GM20431 (cell line): Measurements from ENCODE around the gene TLDC2.

ENCODE experiments used
- in situ Hi-C: fragments of 300-500 bp; cut with MseI, MboI; formaldehyde crosslinking; loops from one replicate; pipeline ENCODE4 v1.15.0; 2020; ENCODE audit warnings: low sequenced_read_pairs; ENCODE audit not compliant: unreplicated experiment

TLDC2 gene

DNA sequence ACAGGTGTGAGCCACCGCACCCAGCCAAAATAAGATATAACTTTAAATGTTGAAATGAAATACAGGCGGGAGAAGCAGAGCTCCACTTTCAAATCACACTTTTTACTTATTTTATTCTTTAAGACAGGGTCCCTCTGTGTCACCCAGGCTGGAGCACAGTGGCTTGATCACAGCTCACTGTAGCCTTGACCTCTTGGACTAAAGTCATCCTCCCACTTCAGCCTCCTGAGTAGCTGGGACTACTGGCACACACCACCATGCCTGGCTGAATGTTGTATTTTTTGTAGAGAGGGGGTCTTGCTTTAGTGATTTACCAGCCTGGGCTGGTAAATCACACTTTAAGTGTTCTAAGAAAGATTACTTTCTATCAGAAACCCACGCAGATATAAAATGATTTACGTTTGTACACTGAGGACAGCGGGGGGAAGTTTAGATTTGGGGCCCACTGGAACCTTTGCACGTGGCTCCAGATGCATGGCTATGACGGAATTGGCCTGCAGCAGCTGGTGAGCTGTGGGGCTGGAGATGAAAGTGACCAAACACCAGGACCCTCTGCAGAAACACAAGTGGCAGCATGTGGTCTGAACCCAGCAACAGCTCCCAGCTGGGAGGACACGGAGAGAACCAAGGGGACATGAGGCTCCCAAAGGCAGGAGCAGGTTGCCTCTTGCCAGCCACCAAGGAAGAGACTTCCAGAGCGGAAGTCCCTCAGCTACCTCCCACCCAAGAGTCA is 26.4 kb upstream of the TLDC2 start:
- in situ Hi-C loops = no loop called here

DNA sequence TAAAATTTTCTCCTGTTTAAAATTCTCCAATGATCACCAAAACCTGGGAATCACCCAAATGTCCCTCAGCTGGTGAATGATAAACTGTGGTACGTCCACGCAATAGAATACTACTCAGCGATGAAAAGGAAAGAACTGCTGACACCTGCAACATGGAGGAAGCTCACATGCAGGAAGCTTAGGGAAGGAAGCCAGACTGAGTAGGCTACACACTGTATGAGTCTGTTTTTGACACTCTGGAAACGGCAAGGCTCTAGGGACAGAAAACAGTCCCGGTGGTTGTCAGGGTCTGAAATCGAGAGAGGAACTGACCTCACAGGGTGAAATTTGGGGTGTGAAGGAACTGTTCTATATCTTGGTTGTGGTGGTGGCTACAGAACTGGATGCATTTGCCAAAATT is 25.2 kb upstream of the TLDC2 start:
- in situ Hi-C loops = no loop called here

DNA sequence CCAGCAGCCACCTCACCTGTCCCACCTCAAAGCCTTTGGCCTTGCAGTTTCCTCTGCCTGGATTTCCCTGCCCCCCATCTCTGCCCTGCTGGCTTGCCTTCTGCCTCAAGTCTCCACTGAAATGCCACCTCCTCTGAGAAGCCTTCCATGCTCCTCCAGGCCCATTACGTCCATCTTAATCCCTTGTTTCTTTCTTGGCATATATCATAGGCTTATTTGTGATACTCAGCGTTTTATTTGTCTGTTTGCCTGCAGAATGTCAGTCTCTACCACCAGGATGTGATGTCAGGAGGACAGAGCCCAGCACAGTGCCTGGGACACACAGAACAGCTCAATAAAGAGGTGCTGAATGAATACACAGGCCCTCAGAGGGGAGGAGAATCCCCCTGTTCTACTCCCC is 24.4 kb upstream of the TLDC2 start:
- in situ Hi-C loops = no loop called here

DNA sequence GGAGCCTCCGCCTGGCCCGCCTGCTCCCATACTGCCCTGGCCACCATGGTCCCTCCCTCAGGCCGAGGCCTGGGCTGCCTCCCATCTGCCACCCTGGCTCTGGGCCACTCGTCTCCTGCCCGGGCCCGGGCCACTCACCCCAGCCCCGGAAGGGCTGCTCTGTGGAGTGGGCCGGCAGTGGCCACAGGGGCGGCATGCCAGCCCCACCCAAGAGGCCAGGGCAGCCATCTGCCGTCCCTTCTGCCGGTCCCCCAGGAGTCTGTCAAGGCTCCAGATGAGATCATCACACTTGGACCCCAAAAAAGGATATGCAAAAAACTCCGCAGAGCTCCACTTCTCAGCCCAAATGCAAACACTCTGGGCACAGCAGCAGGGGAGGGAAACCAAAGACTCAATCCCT is 23.8 kb upstream of the TLDC2 start:
- in situ Hi-C loops = no loop called here

DNA sequence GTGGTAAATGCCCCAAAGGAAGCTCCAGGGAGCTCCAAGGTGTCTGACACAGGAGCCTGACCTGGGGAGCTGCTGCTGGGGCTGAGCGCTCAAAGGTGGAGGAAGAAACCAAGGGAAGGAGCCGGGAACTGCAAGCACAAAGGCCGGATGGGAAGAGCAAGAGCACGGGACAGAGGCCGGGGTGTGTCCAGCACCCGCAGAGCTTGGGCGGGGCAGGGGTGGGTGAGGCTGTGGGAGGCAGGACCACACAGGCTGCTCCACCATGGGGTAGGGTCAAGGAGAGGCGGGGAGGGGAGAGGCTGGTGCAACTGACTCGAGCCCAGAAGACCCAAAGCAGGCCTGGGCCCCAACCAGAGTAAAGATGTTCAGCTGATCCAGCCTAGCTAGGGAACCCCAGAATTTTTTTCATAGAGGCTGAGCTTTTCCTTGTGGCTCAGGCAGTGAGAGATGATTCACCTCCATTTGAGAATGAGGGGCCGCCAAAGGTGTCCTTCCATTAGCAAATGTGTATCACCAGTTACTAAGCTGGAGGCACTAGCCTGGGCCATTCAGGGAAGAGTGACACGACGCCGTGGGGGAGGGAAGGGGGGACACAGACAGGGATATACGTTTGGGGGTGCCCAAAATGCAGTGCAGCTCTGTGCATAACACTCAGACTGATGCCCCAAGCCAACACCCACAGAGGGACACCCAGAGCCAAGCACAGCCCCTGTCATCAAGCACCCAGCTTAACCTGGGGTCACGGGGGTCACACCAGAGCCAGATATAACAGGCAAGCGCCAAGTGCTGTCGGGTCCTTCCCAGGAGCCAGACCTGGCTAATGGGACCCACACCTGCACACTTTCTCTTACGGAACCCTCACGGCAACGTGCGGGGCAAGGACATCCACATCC is 21.3 kb upstream of the TLDC2 start:
- in situ Hi-C loops = no loop called here

DNA sequence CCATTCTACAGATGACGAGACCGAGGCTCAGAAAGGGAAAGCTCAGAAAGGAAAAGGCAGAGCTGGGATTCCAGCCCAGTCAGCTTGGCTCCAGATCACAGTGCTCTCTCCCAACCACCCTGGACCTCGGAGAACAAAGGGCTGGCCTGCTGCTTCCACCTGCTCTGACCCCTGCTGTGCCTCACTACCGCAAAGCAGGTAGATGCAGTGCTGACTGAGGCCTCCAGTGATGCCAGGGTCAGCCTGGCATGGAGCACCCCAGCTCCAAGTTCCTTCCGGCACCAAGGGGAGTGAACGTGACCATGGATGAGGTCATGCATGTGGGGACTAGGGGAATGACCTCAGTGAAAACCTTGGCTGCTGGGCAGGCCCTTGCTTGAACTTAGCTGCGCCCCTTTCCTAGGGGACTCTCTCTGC is 20.7 kb upstream of the TLDC2 start:
- in situ Hi-C loops = no loop called here

DNA sequence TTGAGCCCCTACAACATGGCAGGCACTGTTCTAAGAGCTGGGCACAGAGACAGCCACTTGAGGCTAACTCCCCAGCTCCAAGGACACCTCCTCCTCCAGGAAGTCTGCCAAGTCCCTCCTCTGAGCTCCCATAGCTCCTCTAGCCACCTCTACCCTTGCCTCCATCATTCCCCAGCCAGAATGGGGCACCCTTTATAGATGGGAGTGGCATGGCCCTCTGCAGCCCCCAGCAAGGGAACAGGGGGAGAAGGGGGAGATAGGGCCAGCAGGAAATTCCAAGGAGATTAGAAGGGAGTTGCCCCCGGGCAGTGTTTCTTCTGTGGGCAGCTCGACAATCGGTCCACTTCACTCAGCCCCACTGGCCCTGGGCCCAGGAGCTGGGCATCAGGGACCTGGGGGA is 19.7 kb upstream of the TLDC2 start:
- in situ Hi-C loops = no loop called here

DNA sequence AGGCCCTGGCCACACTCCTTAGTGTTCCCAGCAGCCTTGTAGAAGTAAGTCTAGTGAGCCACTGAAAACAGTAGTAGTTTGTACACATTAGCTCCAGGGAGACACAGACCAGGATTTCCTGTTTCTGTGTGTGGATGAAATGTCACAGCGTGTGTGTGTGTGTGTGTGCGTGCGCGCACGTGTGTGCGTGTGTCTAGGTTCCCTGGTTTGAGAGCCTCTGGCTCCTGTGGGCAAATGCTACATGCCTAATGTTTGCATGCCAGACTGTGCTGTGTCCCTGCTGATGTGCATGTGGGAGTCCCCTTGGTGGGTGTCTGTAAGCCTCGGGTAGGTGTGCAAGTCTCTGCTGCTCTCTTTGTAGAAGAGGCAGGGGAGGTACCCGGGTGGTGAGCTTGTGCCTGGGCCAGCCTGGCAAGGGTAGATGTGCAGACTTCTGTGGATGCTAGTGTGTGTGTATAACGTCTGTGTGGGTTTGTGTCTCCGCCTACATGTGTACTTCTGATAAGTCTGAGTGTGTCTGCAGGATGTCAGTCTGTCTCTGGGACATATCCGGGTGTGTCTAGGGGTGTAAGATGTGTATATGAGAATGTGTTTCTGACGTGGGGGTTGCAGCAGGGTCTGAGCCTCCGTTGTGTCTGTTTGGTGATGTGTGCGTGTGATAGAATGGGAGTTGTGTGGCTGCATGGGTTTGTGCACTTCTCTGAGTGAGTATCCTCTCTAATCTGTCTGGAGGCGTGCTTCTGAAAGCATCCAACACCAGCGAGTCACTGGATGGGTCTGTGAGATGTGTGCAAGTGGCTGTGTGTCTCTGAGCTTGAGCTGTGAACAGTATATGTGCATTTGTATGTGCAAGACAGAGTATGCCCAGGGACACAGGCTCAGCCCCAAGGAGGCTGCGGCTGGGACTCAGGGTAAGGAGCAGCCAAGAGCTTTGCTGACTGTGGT is 19.0 kb upstream of the TLDC2 start:
- in situ Hi-C loops = no loop called here

DNA sequence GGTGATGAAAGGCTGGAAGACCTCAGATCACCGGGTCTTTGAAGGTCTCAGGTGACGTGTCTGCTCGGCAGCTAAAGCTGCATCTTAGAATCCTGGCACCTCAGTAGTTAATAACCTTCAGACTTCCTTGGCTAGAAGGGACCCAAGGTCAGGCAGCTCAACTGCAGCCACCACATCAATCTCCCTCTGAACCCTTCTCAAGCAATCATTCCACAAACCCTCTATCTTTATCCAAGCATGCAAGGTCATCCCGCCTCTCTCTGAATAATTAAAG is 16.7 kb upstream of the TLDC2 start:
- in situ Hi-C loops = no loop called here

DNA sequence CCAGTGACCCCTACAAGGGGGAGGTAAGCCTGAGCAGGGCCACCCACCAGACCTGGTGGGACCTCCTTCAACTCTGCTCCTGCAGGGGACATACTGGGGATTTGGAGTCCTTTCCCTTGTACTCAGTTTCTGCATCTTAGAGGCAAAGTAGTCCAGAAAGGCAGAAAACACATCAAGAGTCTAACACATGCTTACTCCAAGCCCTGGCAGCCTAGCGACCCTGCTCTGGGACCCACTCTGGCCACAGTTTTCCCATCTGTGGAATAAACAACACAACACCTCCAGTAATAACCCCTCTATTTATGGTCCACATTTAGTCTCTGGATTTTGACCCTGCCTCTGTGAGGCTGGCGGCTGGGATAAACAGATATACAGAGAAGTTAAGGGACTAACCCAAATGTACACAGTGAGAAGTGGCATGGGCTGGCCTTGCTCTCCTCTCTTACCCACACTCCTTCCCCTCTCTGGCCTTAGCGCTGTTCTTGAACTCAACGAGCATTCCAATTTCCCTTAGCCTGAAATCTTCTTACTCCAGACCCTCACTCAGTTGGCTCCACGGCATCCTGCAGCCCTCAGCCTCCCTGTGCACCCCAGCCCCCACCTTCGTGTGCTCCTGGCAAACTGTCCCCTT is 16.1 kb upstream of the TLDC2 start:
- in situ Hi-C loops = no loop called here

DNA sequence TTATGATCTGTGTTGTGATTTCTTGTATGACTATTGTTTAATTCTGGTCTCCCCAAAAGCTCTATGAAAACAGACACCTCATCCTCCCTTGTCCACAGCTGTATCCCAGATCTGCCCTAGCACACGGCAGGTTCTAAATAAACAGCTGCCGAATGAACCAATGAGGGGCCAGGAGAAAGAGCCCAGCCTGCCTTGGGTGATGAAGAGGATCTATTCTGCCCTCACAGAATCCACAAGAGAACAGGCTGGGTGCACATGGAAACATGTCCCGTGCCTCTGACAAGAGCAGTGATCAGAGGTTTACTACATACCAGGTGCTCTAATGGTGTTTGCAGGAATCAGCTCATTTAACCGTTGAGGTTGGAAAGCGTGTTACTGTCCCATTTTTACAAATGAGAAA is 15.6 kb upstream of the TLDC2 start:
- in situ Hi-C loops = no loop called here

DNA sequence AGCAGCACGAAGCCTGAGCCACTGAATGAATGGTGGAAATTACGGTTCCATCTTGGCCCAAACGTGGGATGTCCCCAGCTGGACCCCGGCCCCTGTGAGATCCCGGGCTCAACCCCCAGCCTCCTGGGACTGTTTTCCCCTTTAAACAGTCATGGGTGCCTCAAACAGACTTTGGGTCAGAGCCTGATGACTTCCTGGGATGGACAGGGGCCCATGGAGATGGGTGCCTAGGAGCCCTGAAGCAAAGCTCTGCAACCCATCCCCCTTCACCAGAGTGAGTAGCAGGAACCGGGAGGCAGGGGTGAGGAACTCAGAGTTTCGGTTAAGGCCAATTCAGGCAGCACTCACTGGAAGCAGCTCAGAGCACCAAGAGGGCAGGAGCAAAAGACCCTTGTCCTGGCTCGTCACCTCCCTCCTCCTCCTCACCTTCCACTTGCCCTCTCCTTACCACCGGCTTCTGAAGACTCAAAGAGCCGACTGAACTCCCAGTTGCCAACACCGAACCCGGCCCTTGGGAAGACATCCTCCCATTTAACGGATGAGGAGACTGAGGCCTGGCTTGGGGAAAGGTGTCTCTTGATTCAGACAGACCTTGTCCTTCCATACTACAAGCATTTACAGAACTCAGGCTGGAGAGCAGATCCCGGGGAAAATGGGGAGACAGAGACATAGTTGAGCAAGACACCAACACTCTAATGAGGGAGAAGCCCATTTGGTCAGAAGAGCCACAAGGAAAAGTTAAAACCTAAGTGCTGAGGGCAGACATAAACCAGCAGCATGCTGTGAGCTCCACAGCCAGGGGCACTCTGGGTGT is 14.9 kb upstream of the TLDC2 start:
- in situ Hi-C loops = no loop called here

DNA sequence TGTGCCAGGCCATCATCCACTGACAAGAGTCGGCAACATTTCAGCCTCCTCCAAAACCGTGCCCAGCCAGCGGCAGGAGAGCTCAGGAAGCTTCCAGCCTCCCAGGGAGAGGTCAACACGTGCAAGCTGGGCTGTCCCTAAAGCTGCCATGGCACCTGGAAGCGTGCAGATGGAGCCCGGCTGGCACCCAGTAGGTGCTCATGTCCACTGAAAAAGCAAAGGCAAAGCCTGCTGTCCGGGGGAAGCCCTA is 14.4 kb upstream of the TLDC2 start:
- in situ Hi-C loops = no loop called here

DNA sequence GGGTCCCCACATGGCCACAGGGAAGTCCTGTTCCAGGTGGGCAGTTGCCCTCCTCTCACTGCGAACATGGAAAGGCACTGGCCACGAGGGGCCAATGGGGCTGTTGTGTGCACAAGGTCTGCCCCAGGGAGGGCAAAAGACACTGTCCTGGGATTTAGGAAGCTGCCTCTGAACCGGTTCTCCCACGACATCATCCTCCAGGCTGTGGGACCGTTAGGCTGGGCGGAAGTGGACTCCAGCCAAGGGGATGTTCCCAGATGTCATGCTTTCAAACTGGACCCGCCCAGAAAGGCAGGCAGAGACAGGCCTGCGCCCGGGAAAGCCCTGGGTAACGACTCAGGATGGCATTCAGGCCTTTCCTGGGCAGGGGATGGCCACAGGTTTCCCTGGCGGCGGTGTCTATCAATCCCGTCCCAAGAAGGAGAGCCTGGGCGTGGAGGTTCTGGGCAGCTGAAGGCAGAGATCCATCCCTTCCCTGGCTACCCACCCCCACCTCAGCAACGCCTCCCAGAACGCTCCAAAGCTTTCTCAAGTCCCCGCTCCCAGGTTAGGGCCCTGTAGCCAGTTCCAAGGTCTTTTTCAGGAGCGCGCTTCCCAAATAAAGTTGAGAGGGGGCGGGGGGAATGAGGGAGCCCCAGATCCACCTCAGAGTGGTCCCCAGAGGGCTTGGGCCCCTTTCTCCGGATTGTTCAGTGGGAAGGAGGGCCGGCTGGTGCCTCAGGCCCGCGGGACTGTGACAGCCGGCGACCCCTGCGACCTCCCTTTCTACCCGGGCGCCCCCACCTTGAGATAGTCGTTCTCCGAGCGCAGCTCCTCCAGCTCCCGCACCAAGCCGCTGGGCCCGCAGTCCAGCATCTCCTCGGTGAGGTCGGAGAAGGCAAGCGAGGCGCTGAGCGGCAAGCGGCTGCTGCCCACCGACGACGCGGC is 13.8 kb upstream of the TLDC2 start:
- in situ Hi-C loops = no loop called here

DNA sequence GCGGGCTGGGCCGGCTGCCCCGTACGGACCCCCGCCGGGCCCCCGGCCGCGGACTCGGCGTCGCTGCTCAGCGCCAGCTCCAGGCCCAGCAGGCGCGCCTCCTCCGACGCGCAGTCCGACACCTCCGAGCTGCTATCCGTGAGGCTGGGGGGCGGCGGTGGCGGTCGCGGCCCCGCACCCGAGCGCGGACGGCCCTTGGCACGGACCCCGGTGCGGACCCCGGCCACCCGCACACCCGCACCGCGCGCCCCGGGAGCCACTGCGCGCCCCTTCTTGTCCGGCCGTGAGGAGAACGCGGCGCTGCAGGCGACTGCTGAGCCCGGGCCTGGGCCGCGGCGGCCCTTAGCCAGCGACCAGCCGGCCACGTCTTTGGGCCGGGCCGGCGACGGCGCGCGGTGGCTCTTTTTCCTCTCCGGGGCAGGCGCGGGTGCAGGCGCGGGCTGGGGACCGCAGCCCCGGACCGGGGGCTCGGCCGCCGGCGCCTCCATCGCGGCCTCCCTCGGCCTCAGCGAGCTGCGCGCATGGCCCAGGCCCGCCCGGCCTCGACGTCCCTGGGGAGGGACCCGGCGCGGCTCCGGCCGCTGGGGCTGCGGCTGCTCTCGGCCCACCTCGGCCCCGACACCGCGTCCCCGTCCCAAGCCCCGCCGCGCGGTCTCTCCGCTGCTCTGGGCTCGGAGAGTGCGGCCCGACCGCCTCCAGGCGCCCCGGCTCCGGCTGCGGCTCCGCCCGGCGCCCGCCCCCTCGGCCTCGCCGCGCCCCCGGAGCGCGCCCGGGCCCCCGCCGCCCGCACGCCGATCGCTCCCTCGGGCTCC is 12.9 kb upstream of the TLDC2 start:
- in situ Hi-C loops = no loop called here

DNA sequence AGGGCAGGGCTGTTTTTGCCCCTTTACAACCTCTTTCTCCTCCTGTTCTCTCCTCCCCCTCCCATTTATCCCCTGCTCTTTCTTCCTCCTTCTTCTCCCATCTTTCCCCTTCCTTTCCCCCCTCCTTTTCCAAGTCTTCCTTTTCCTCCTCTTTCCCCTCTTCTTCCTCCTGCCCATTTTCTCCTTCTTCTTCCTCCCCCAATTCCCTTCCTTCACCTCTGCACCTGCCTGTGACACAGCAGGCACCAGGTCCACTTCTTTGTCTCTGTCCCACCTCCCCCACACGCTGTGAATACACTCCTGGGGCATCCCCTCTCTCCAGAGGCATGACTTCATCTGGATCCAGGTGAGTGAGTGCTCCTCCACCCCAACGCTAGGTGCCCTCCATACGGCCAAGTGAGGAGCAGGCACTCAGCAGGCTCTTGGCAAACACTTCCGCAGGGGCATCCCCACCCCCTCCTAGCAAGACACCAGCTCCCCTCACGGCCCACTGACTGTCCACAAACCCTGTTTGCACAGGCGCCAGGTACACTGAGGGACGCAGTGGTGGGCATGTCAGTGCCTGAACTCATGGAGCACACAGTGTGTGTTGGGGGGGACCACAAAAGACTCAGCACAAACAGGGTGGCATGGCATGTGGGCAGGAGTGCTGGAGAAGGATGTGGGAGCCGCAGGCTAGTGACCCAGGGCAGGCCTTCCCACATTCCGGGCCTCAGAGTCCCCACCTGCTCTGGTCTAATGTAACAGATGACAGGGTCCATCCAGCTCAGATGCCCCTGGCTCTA is 10.7 kb upstream of the TLDC2 start:
- in situ Hi-C loops = no loop called here

DNA sequence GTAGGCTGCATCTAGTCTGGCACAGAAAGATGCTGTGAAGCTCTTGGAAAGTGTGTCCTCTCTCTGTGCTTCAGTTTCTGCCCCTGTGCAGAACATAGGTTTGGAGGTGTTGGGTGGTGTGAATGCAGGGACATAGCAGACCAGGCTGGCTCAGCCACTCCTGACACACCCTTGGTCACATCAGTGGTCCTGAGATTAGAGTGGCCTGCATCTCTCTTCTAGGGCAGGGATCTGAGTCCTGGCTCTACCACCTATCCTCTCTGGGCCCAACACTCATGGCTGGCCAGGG is 10.1 kb upstream of the TLDC2 start:
- in situ Hi-C loops = no loop called here
